ENCODE data around the gene RPGRIP1L. TPM values are rescaled to one million over a fixed set of nuclear protein-coding genes. Genes with fewer than 3 reads are reported as not detected.

The RPGRIP1L gene
- polyA plus RNA-seq, 1 donor (not counting 4 experiments of a cell fraction or from before 2014, with no cell fraction given) = 11.6 TPM

GRCh38 chr16:53695070-53695469 lies 8.6 kb downstream of the RPGRIP1L start:
- Histone ChIP-seq H4K20me1 (ENCODE audit: control insufficient read depth, extremely low read depth, insufficient read depth, low read length) (no peaks in the 10 kb centered on the region), H3K27me3 (ENCODE audit: control insufficient read depth, extremely low read depth, insufficient read depth, low read length) (no peaks in the 10 kb centered on the region), H3K27ac (ENCODE audit: control insufficient read depth, insufficient read depth, low read length) (no peak overlapping the region), H3K36me3 (ENCODE audit: control insufficient read depth in 2 of 2, extremely low read depth in 1 of 2, insufficient read depth in 2 of 2, low read length in 2 of 2) (peaks cover 0 to 6% of the 10 kb centered on the region in 2 experiments), H3K4me3 (ENCODE audit: control insufficient read depth in 2 of 3, extremely low read depth in 1 of 3, insufficient read depth in 2 of 3, low read depth in 1 of 3, low read length in 3 of 3) (no peak overlapping the region), H3K9me1 (ENCODE audit: control insufficient read depth, extremely low read depth, insufficient read depth, low read length) (no peaks in the 10 kb centered on the region), H3K9ac (ENCODE audit: control insufficient read depth, extremely low read depth, insufficient read depth, low read length) (no peak overlapping the region), H3K4me2 (ENCODE audit: control insufficient read depth, extremely low read depth, insufficient read depth, low read depth, low read length) (no peak overlapping the region), H3K9me3 (ENCODE audit: control insufficient read depth, low read depth, low read length) (no peaks in the 10 kb centered on the region), H2AFZ (ENCODE audit: control insufficient read depth, low read length) (no peak overlapping the region), H3K4me1 (ENCODE audit: control insufficient read depth, extremely low read depth, insufficient read depth, low read length) (no peaks in the 10 kb centered on the region), H3K79me2 (ENCODE audit: control insufficient read depth, insufficient read depth, low read length) (no peaks in the 10 kb centered on the region)
- no peak for DNase-seq (ENCODE audit: low read depth, low spot score)
- no peak for TF ChIP-seq CTCF (optimal IDR thresholded peaks at IDR 0.05 in 1 of 3, IDR thresholded peaks at IDR 0.05 in 1 of 3, conservative IDR thresholded peaks at IDR 0.05 in 1 of 3; ENCODE audit: extremely low read depth in 1 of 3, insufficient read depth in 2 of 3, low read length in 3 of 3)
- TF ChIP-seq EZH2 (IDR thresholded peaks at IDR 0.05; ENCODE audit: low read length) = no peak
- peak; percentile 48 for FAIRE-seq
- dilution Hi-C loops (cut with MboI; ENCODE audit: extremely low pct_ligation_motif_present, low sequenced_read_pairs) = no loop called here

GRCh38 chr16:53693320-53693719 lies 10.3 kb downstream of the RPGRIP1L start:
- H3K36me3 ChIP-seq (ENCODE audit: control insufficient read depth in 2 of 2, extremely low read depth in 1 of 2, insufficient read depth in 2 of 2, low read length in 2 of 2) = peaks cover 0 to 6% of the 10 kb centered on the region in 2 experiments
- no peak overlapping the region for H2AFZ ChIP-seq (ENCODE audit: control insufficient read depth, low read length)
- no peaks in the 10 kb centered on the region for H3K27me3 ChIP-seq (ENCODE audit: control insufficient read depth, extremely low read depth, insufficient read depth, low read length)
- no peaks in the 10 kb centered on the region for H3K4me1 ChIP-seq (ENCODE audit: control insufficient read depth, extremely low read depth, insufficient read depth, low read length)
- H3K4me3 ChIP-seq (ENCODE audit: control insufficient read depth in 2 of 3, extremely low read depth in 1 of 3, insufficient read depth in 2 of 3, low read depth in 1 of 3, low read length in 3 of 3) = no peak overlapping the region
- H3K9me3 ChIP-seq (ENCODE audit: control insufficient read depth, low read depth, low read length) = no peaks in the 10 kb centered on the region
- TF ChIP-seq EZH2 (IDR thresholded peaks at IDR 0.05; ENCODE audit: low read length) (no peak), CTCF (optimal IDR thresholded peaks at IDR 0.05 in 1 of 3, IDR thresholded peaks at IDR 0.05 in 1 of 3, conservative IDR thresholded peaks at IDR 0.05 in 1 of 3; ENCODE audit: extremely low read depth in 1 of 3, insufficient read depth in 2 of 3, low read length in 3 of 3) (no peak)
- FAIRE-seq = no peak
- H3K9ac ChIP-seq (ENCODE audit: control insufficient read depth, extremely low read depth, insufficient read depth, low read length) = no peak overlapping the region
- dilution Hi-C loops (cut with MboI; ENCODE audit: extremely low pct_ligation_motif_present, low sequenced_read_pairs) = no loop called here
- no peaks in the 10 kb centered on the region for H3K9me1 ChIP-seq (ENCODE audit: control insufficient read depth, extremely low read depth, insufficient read depth, low read length)
- H3K79me2 ChIP-seq (ENCODE audit: control insufficient read depth, insufficient read depth, low read length) = no peaks in the 10 kb centered on the region
- H4K20me1 ChIP-seq (ENCODE audit: control insufficient read depth, extremely low read depth, insufficient read depth, low read length) = no peaks in the 10 kb centered on the region
- H3K4me2 ChIP-seq (ENCODE audit: control insufficient read depth, extremely low read depth, insufficient read depth, low read depth, low read length) = no peak overlapping the region
- DNase-seq (ENCODE audit: low read depth, low spot score) = no peak
- no peak overlapping the region for H3K27ac ChIP-seq (ENCODE audit: control insufficient read depth, insufficient read depth, low read length)

Data from keratinocyte (primary cell).